ENCODE results near the gene ADAM10. TPM values are rescaled to one million over a fixed set of nuclear protein-coding genes. Genes with fewer than 3 reads are reported as not detected.

ADAM10 gene
- total and polyA plus RNA-seq, 2 of the 8 experiments (the other 6 are each of a cell fraction or from before 2014, with no cell fraction given), result 46.5 to 163 TPM

DNA sequence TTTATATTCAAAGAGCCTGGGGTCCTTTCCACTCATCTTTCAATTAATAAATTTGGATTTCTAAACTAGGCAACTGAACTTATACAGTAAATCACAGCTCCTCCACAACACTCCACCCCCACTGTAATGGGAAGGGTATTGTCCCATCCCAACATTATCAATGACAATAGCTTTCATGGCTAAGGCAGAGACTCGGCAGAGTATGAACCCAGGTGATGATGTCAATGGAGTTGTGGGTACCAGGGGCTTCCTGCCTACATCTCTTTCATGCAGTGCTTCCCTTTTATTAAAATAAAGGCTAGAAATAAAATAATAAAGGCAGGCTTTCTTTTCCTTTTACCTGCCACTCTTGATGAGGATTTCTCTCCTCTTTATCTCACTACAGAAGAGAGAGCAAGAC, 109.5 kb downstream of the ADAM10 start:
- H4K5ac ChIP-seq (ENCODE audit: insufficient read length, low read depth, low read length), result no peak overlapping the region
- H4K8ac ChIP-seq (ENCODE audit: extremely low read depth, insufficient read depth, low read length), result no peak overlapping the region
- H2AFZ ChIP-seq (ENCODE audit: low read length), result no peak overlapping the region
- ChIA-PET POLR2A (ENCODE audit: partially characterized antibody) (no interaction called here), CTCF (ENCODE audit: partially characterized antibody) (interaction anchor here (0.6 to 1.0 kb wide), 3 partner anchors 8 to 371 kb away, joined by 3 read pairs; no protein-coding TSS in a partner anchor)
- H3K56ac ChIP-seq (replicated peaks; ENCODE audit: insufficient read length, low read depth, low read length), result no peak overlapping the region
- peaks cover 0 to 23% (median 4%) of the 10 kb centered on the region in 4 experiments; a peak in 5 of 8 replicates for H3K36me3 ChIP-seq (ENCODE audit: control insufficient read depth in 2 of 4, insufficient read depth in 4 of 4, low read length in 3 of 4)
- H3K4ac ChIP-seq (replicated peaks; ENCODE audit: insufficient read length, low read depth, low read length), result no peak overlapping the region
- no peak overlapping the region for H2BK12ac ChIP-seq (ENCODE audit: low read depth, low read length)
- no peak overlapping the region for H3K23ac ChIP-seq (ENCODE audit: insufficient read length)
- no peak overlapping the region for H3K14ac ChIP-seq (ENCODE audit: insufficient read length)
- no peaks in the 10 kb centered on the region for H3K23me2 ChIP-seq (ENCODE audit: low read depth, low read length)
- H3K79me2 ChIP-seq (ENCODE audit: control insufficient read depth in 1 of 2, insufficient read depth in 2 of 2, low read length in 2 of 2), result no peaks in the 10 kb centered on the region
- no peak overlapping the region for H4K91ac ChIP-seq (replicated peaks; ENCODE audit: insufficient read length, low read length)
- no peak for DNase-seq (ENCODE audit: low read depth in 1 of 2, low spot score in 2 of 2)
- no peak overlapping the region for H3K27ac ChIP-seq (ENCODE audit: low read depth, low read length)
- no peak overlapping the region for H3K9ac ChIP-seq (replicated peaks in 1 of 4; ENCODE audit: extremely low read depth in 1 of 4, low read depth in 3 of 4, low read length in 3 of 4)
- H2AK5ac ChIP-seq (ENCODE audit: low read depth, low read length), result no peak overlapping the region
- no peaks in the 10 kb centered on the region for H3K4me1 ChIP-seq (replicated peaks in 1 of 4; ENCODE audit: control insufficient read depth in 3 of 4, insufficient read depth in 4 of 4, low read length in 3 of 4)
- no peak for FAIRE-seq
- no peaks in the 10 kb centered on the region for H4K20me1 ChIP-seq (replicated peaks in 1 of 2; ENCODE audit: control insufficient read depth in 1 of 2, insufficient read depth in 2 of 2, low read length in 2 of 2)
- H2BK120ac ChIP-seq (replicated peaks; ENCODE audit: low read depth, low read length), result no peak overlapping the region
- TF ChIP-seq CREB1 (IDR thresholded peaks at IDR 0.05), result no peak
- H3K27me3 ChIP-seq (replicated peaks in 1 of 4; ENCODE audit: control insufficient read depth in 3 of 4, extremely low read depth in 1 of 4, insufficient read depth in 3 of 4, low read length in 3 of 4), result no peaks in the 10 kb centered on the region
- H2BK5ac ChIP-seq (ENCODE audit: low read depth, low read length), result no peak overlapping the region
- H2BK15ac ChIP-seq (ENCODE audit: low read length), result no peak overlapping the region
- no peak overlapping the region for H3K4me3 ChIP-seq (ENCODE audit: extremely low read depth in 1 of 4, insufficient read depth in 2 of 4, low read depth in 3 of 4, low read length in 4 of 4)
- WGBS, 2 experiments (ENCODE audit: extremely low coverage in 1 of 2, insufficient coverage in 1 of 2, insufficient read length in 1 of 2, insufficient replicate concordance in 2 of 2, low coverage in 1 of 2, low lambda C conversion rate in 2 of 2, missing lambda C conversion rate in 1 of 2), result 81% methylated on average over 1 of the region's 1 CpG; no CpG with 5 or more reads in 1 of the 2 experiments
- H3K9me3 ChIP-seq (ENCODE audit: insufficient read depth in 2 of 2, low read depth in 1 of 2, low read length in 1 of 2), result no peaks in the 10 kb centered on the region
- no peak overlapping the region for H3K18ac ChIP-seq (ENCODE audit: extremely low read depth, low read length)
- no peaks in the 10 kb centered on the region for H3K79me1 ChIP-seq (ENCODE audit: low read depth, low read length)
- H2BK20ac ChIP-seq (ENCODE audit: low read length), result no peak overlapping the region
- no peak overlapping the region for H3K4me2 ChIP-seq (ENCODE audit: insufficient read depth in 1 of 2, low read depth in 2 of 2, low read length in 2 of 2)

Measured in H1 (cell line).